H9 (cell line): Measurements from ENCODE around the gene RITA1. TPM values are rescaled to one million over a fixed set of nuclear protein-coding genes. Genes with fewer than 3 reads are reported as not detected.
A peak's percentile ranks its signal among the peaks of the same experiment; 100 is the strongest.

ENCODE experiments used
- DNase-seq: peaks from one replicate; pipeline ENCODE4 v3.0.0-alpha.2; 2017
- H2AFZ ChIP-seq: one replicate; pipeline ENCODE4 v1.6.1; 2013; ENCODE audit warnings: mild to moderate bottlenecking, low read length, control low read depth, moderate library complexity
- H2AK5ac ChIP-seq: 2 replicates; pipeline ENCODE4 v1.6.1; 2013; ENCODE audit warnings: low read length, control low read depth, mixed read lengths; ENCODE audit not compliant: insufficient read length
- H2BK120ac ChIP-seq: one replicate; pipeline ENCODE4 v1.6.1; 2013; ENCODE audit warnings: low read depth, mild to moderate bottlenecking, low read length, control low read depth, inconsistent platforms; ENCODE audit not compliant: poor library complexity, severe bottlenecking
- H2BK12ac ChIP-seq: 2 replicates; pipeline ENCODE4 v1.6.1; 2013; ENCODE audit warnings: low read length, control low read depth, mixed read lengths, low read depth; ENCODE audit not compliant: insufficient read length
- H2BK15ac ChIP-seq: 2 replicates; pipeline ENCODE4 v1.6.1; 2013; ENCODE audit warnings: low read depth, low read length, control low read depth
- H2BK20ac ChIP-seq: one replicate; pipeline ENCODE4 v1.6.1; 2013; ENCODE audit warnings: low read depth, mild to moderate bottlenecking, low read length, control low read depth, inconsistent platforms; ENCODE audit not compliant: poor library complexity, severe bottlenecking
- H2BK5ac ChIP-seq: 2 replicates; pipeline ENCODE4 v1.6.1; 2013; ENCODE audit warnings: low read length, control low read depth, mixed read lengths; ENCODE audit not compliant: insufficient read length
- H3K14ac ChIP-seq: 2 replicates; pipeline ENCODE4 v1.6.1; 2013; ENCODE audit warnings: low read length, control low read depth; ENCODE audit not compliant: insufficient read depth
- H3K18ac ChIP-seq: 2 replicates; pipeline ENCODE4 v1.6.1; 2013; ENCODE audit warnings: low read depth, mild to moderate bottlenecking, mixed read lengths, low read length, control low read depth; ENCODE audit not compliant: insufficient read length
- H3K23ac ChIP-seq: 2 replicates; pipeline ENCODE4 v1.6.1; 2013; ENCODE audit warnings: low read length, control low read depth, mixed read lengths, low read depth; ENCODE audit not compliant: insufficient read length
- H3K23me2 ChIP-seq: 2 replicates; pipeline ENCODE4 v1.6.1; 2013; ENCODE audit warnings: low read depth, mild to moderate bottlenecking, mixed read lengths, low read length, control low read depth; ENCODE audit not compliant: insufficient read length, poor library complexity, severe bottlenecking
- H3K27ac ChIP-seq: 2 replicates; pipeline ENCODE4 v1.5.1; 2013; ENCODE audit warnings: low read length, control low read depth, mixed read lengths, low read depth; ENCODE audit not compliant: insufficient read length
- H3K27me3 ChIP-seq: 2 replicates; pipeline ENCODE4 v1.6.1; 2013; ENCODE audit warnings: low read length, control low read depth, inconsistent platforms; ENCODE audit not compliant: insufficient read depth
- H3K4ac ChIP-seq: 2 replicates; pipeline ENCODE4 v1.6.1; 2013; ENCODE audit warnings: low read depth, mild to moderate bottlenecking, control low read depth, inconsistent platforms, low read length, moderate library complexity
- H3K4me1 ChIP-seq: 2 replicates; pipeline ENCODE4 v1.6.1; 2013; ENCODE audit warnings: low read length, control low read depth, inconsistent platforms; ENCODE audit not compliant: insufficient read depth
- H3K4me2 ChIP-seq: 2 replicates; pipeline ENCODE4 v1.6.1; 2013; ENCODE audit warnings: low read length, control low read depth, mixed read lengths; ENCODE audit not compliant: insufficient read length, insufficient read depth
- H3K56ac ChIP-seq: 2 replicates; pipeline ENCODE4 v1.6.1; 2013; ENCODE audit warnings: low read depth, mild to moderate bottlenecking, mixed read lengths, low read length, control low read depth; ENCODE audit not compliant: insufficient read length
- H3K79me1 ChIP-seq: 2 replicates; pipeline ENCODE4 v1.6.1; 2013; ENCODE audit warnings: low read depth, mild to moderate bottlenecking, moderate library complexity, low read length, control low read depth, inconsistent platforms; ENCODE audit not compliant: insufficient read depth, poor library complexity, severe bottlenecking
- H3K79me2 ChIP-seq: 2 replicates; pipeline ENCODE4 v1.6.1; 2013; ENCODE audit warnings: low read length, control low read depth, inconsistent platforms; ENCODE audit not compliant: insufficient read depth
- H3K9ac ChIP-seq: 2 replicates; pipeline ENCODE4 v1.6.1; 2013; ENCODE audit warnings: low read length, control low read depth, mixed read lengths; ENCODE audit not compliant: insufficient read length; ENCODE audit errors: extremely low read depth
- H3K9me3 ChIP-seq: one replicate; pipeline ENCODE4 v1.6.1; 2013; ENCODE audit warnings: low read depth, low read length, inconsistent platforms; ENCODE audit not compliant: control insufficient read depth
- H3T11ph ChIP-seq: one replicate; pipeline ENCODE4 v1.6.1; 2013; ENCODE audit warnings: mild to moderate bottlenecking, low read length, control low read depth, inconsistent platforms
- H4K20me1 ChIP-seq: one replicate; pipeline ENCODE4 v1.6.1; 2013; ENCODE audit not compliant: control insufficient read depth, insufficient read length, insufficient read depth
- H4K5ac ChIP-seq: 2 replicates; pipeline ENCODE4 v1.6.1; 2013; ENCODE audit warnings: low read depth, mild to moderate bottlenecking, mixed read lengths, low read length, control low read depth; ENCODE audit not compliant: insufficient read length
- H4K8ac ChIP-seq: replicated peaks from 2 replicates; pipeline ENCODE4 v1.6.1; 2013; ENCODE audit warnings: low read length, control low read depth, mixed read lengths, low read depth; ENCODE audit not compliant: insufficient read length
- H4K91ac ChIP-seq: 2 replicates; pipeline ENCODE4 v1.6.1; 2013; ENCODE audit warnings: low read depth, mild to moderate bottlenecking, moderate library complexity, mixed read lengths, low read length, control low read depth; ENCODE audit not compliant: insufficient read length
- H3K27ac Mint-ChIP-seq, 3 experiments: 2 replicates in 2 of 3; 3 replicates in 1 of 3; pipeline ENCODE4 v1.8.0; 2020 to 2021; ENCODE audit warnings: mixed read lengths in 3 of 3, mild to moderate bottlenecking in 1 of 3, moderate library complexity in 1 of 3
- H3K27me3 Mint-ChIP-seq: 2 replicates; pipeline ENCODE4 v1.8.0; 2021; ENCODE audit warnings: low read depth, mild to moderate bottlenecking, moderate library complexity, mixed read lengths
- H3K36me3 Mint-ChIP-seq, 3 experiments: 2 replicates in 2 of 3; 3 replicates in 1 of 3; pipeline ENCODE4 v1.8.0; 2020 to 2021; ENCODE audit warnings: low read depth in 3 of 3, mixed read lengths in 3 of 3; ENCODE audit not compliant: insufficient read depth in 1 of 3
- H3K4me1 Mint-ChIP-seq, 2 experiments: 2 replicates each; pipeline ENCODE4 v1.8.0; 2020; ENCODE audit warnings: mixed read lengths in 2 of 2
- H3K4me3 Mint-ChIP-seq, 2 experiments: 2 replicates in 1 of 2; 3 replicates in 1 of 2; pipeline ENCODE4 v1.8.0; 2020 to 2021; ENCODE audit warnings: mild to moderate bottlenecking in 2 of 2, mixed read lengths in 2 of 2, moderate library complexity in 1 of 2
- H3K9me3 Mint-ChIP-seq, 2 experiments: 2 replicates in 1 of 2; 3 replicates in 1 of 2; pipeline ENCODE4 v1.8.0; 2020; ENCODE audit warnings: mild to moderate bottlenecking in 2 of 2, mixed read lengths in 2 of 2, moderate library complexity in 1 of 2
- CTCF ChIP-seq: fragments of 200-600 bp; sonication (generic); conservative IDR thresholded peaks from 3 replicates; pipeline ENCODE4 v1.8.0; 2021; ENCODE audit warnings: antibody characterized with exemption, mild to moderate bottlenecking
- WGBS: extraction: QIAGEN DNeasy Blood & Tissue Kit; methylation state at CpG from one replicate; pipeline ENCODE4 v1.1.7; 2013; ENCODE audit warnings: missing lambda C conversion rate, low lambda C conversion rate, mixed read lengths; ENCODE audit not compliant: insufficient read length; ENCODE audit errors: extremely low coverage; 5-methylcytosine and 5-hydroxymethylcytosine counted together
- total RNA-seq: library from RNA; stranded (reverse); gene quantifications from 2 replicates; pipeline ENCODE4 v1.2.1, GENCODE V29; 2021

Gene RITA1
- total RNA-seq, 1 experiment from 2014 or later: 26.1 TPM

- Histone ChIP-seq H2AFZ (no peak overlapping the region), H3T11ph (no peak overlapping the region), H3K23me2 (peaks cover 5% of the 10 kb centered on the region), H3K79me2 (peaks cover 1% of the 10 kb centered on the region; the same call in 1 of the 2 replicates), H3K9me3 (no peaks in the 10 kb centered on the region), H2BK12ac (no peak overlapping the region), H3K9ac (no peak overlapping the region), H4K20me1 (no peaks in the 10 kb centered on the region), H2BK15ac (no peak overlapping the region), H3K4me2 (no peak overlapping the region), H3K56ac (no peak overlapping the region), H4K91ac (no peak overlapping the region), H2AK5ac (no peak overlapping the region), H3K4ac (no peak overlapping the region), H2BK20ac (no peak overlapping the region), H3K14ac (no peak overlapping the region), H3K27me3 (no peaks in the 10 kb centered on the region), H4K8ac (no peak overlapping the region), H3K18ac (no peak overlapping the region), H3K27ac (no peak overlapping the region), H4K5ac (no peak overlapping the region), H2BK120ac (no peak overlapping the region), H3K4me1 (peaks cover 4% of the 10 kb centered on the region; the same call in 1 of the 2 replicates), H3K23ac (no peak overlapping the region), H2BK5ac (no peak overlapping the region), H3K79me1 (no peaks in the 10 kb centered on the region)
- H3K4me3 Mint-ChIP-seq: no peak overlapping the region
- H3K27me3 Mint-ChIP-seq: no peaks in the 10 kb centered on the region
- peaks cover 0 to 3% of the 10 kb centered on the region in 2 experiments; a peak in 1 of 5 replicates for H3K9me3 Mint-ChIP-seq
- no peak for DNase-seq
- peak overlapping the region in 2 of 3 experiments; percentile 68 to 77; a peak in 3 of 7 replicates for H3K27ac Mint-ChIP-seq
- peaks cover 24 to 38% (median 28%) of the 10 kb centered on the region in 3 experiments for H3K36me3 Mint-ChIP-seq
- peaks cover 22% of the 10 kb centered on the region in 2 experiments for H3K4me1 Mint-ChIP-seq
- no peak for TF ChIP-seq CTCF
- WGBS: no CpG with 5 or more reads among the region's 13 CpGs
Measured at GRCh38 chr12:113226696-113227568, 41.4 kb downstream of the RITA1 start.
